Neural progenitor cell (in vitro differentiated cells): ENCODE data around the gene BEND7. TPM values are rescaled to one million over a fixed set of nuclear protein-coding genes. Genes with fewer than 3 reads are reported as not detected.

Source experiments
- DNase-seq: peaks from one replicate; pipeline ENCODE4 v3.0.0-alpha.2; 2016; ENCODE audit warnings: low spot score
- H2AFZ ChIP-seq: fragments of 200-600 bp; sonication (generic); replicated peaks from 2 replicates; pipeline ENCODE4 v1.6.1; 2016; ENCODE audit warnings: antibody characterized with exemption
- H3F3A ChIP-seq: fragments of 200-600 bp; sonication (generic); 2 replicates; pipeline ENCODE4 v1.6.1; 2016; ENCODE audit warnings: antibody characterized with exemption, low read depth
- H3K27ac ChIP-seq: fragments of 200-600 bp; sonication (generic); 2 replicates; pipeline ENCODE4 v1.5.1; 2016; ENCODE audit warnings: mild to moderate bottlenecking
- H3K27me3 ChIP-seq: fragments of 200-600 bp; sonication (generic); 2 replicates; pipeline ENCODE4 v1.6.1; 2016; ENCODE audit warnings: mild to moderate bottlenecking, moderate library complexity
- H3K36me3 ChIP-seq: fragments of 200-600 bp; sonication (generic); 2 replicates; pipeline ENCODE4 v1.5.1; 2016
- H3K4me1 ChIP-seq: fragments of 200-600 bp; sonication (generic); 2 replicates; pipeline ENCODE4 v1.6.1; 2016; ENCODE audit warnings: mixed run types
- H3K4me2 ChIP-seq: fragments of 200-600 bp; sonication (generic); 2 replicates; pipeline ENCODE4 v1.6.1; 2016
- H3K4me3 ChIP-seq: fragments of 200-600 bp; sonication (generic); 2 replicates; pipeline ENCODE4 v1.5.1; 2016
- H3K79me2 ChIP-seq: fragments of 200-600 bp; sonication (generic); 2 replicates; pipeline ENCODE4 v1.6.1; 2016; ENCODE audit warnings: low read depth
- H3K9ac ChIP-seq: fragments of 200-600 bp; sonication (generic); 2 replicates; pipeline ENCODE4 v1.6.1; 2016
- H3K9me3 ChIP-seq: fragments of 200-600 bp; sonication (generic); 2 replicates; pipeline ENCODE4 v1.5.1; 2016; ENCODE audit warnings: low read depth
- H4K20me1 ChIP-seq: fragments of 200-600 bp; sonication (generic); 2 replicates; pipeline ENCODE4 v1.6.1; 2016; ENCODE audit warnings: low read depth
- H3K27ac Mint-ChIP-seq: 3 replicates; pipeline ENCODE4 v1.8.0; 2021; ENCODE audit warnings: mixed read lengths
- H3K27me3 Mint-ChIP-seq: 2 replicates; pipeline ENCODE4 v1.8.0; 2022; ENCODE audit warnings: low read depth, mild to moderate bottlenecking, inconsistent platforms, moderate library complexity, mixed read lengths; ENCODE audit not compliant: insufficient read depth
- H3K36me3 Mint-ChIP-seq: 3 replicates; pipeline ENCODE4 v1.8.0; 2021; ENCODE audit warnings: mixed read lengths
- H3K4me1 Mint-ChIP-seq: 3 replicates; pipeline ENCODE4 v1.8.0; 2021; ENCODE audit warnings: mixed read lengths
- H3K4me3 Mint-ChIP-seq: 3 replicates; pipeline ENCODE4 v1.8.0; 2021; ENCODE audit warnings: mild to moderate bottlenecking, moderate library complexity, mixed read lengths
- H3K9me3 Mint-ChIP-seq: 3 replicates; pipeline ENCODE4 v1.8.0; 2020; ENCODE audit warnings: mixed read lengths
- EZH2 ChIP-seq: fragments of 200-600 bp; sonication (generic); IDR thresholded peaks from 2 replicates; pipeline ENCODE4 v1.6.1; 2017; ENCODE audit warnings: antibody characterized with exemption, mild to moderate bottlenecking, moderate library complexity
- EZH2phosphoT487 ChIP-seq: fragments of 200-600 bp; sonication (generic); IDR thresholded peaks from 2 replicates; pipeline ENCODE4 v1.6.1; 2017; ENCODE audit warnings: antibody characterized with exemption
- total RNA-seq: library from RNA; depleted of rRNA; stranded (reverse); fragments of >200 nt; gene quantifications from 2 replicates; pipeline ENCODE4 v1.2.3, GENCODE V29; 2015; ENCODE audit warnings: low replicate concordance
- TF ChIP-seq, protein P1 (sequence below): fragments of 200-600 bp; sonication (generic); IDR thresholded peaks from 2 replicates; pipeline ENCODE4 v1.5.1; 2017; ENCODE audit warnings: antibody characterized with exemption, mild to moderate bottlenecking

Gene BEND7
- total RNA-seq, 1 donor from 2014 or later, result 7.5 TPM

DNA sequence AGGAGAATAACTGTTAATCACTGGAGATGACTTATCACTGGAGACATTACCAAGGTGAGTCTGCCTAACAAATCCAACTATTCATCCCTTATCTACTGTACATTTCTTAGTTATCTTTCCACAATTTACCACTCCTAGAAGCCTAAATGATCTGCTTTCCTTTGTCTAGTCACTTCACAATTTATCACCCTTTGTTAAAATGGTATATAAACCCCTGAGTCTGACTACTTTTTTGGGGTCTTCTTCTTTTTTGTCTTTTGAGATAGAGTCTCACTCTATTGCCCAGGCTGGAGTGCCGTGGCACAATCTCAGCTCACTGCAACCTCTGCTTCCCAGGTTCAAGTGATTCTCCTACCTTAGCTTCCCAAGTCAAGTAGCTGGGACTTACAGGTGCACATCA is 114.7 kb downstream of the BEND7 start:
- Histone ChIP-seq H3K27me3 (no peaks in the 10 kb centered on the region), H4K20me1 (no peaks in the 10 kb centered on the region), H3K4me1 (no peaks in the 10 kb centered on the region), H3K9me3 (no peaks in the 10 kb centered on the region), H3K4me3 (no peak overlapping the region), H3K9ac (no peak overlapping the region), H3K36me3 (no peaks in the 10 kb centered on the region), H3F3A (no peaks in the 10 kb centered on the region), H3K79me2 (no peaks in the 10 kb centered on the region), H3K27ac (no peak overlapping the region), H2AFZ (no peak overlapping the region), H3K4me2 (no peak overlapping the region)
- DNase-seq, result no peak
- TF ChIP-seq, protein P1, sequence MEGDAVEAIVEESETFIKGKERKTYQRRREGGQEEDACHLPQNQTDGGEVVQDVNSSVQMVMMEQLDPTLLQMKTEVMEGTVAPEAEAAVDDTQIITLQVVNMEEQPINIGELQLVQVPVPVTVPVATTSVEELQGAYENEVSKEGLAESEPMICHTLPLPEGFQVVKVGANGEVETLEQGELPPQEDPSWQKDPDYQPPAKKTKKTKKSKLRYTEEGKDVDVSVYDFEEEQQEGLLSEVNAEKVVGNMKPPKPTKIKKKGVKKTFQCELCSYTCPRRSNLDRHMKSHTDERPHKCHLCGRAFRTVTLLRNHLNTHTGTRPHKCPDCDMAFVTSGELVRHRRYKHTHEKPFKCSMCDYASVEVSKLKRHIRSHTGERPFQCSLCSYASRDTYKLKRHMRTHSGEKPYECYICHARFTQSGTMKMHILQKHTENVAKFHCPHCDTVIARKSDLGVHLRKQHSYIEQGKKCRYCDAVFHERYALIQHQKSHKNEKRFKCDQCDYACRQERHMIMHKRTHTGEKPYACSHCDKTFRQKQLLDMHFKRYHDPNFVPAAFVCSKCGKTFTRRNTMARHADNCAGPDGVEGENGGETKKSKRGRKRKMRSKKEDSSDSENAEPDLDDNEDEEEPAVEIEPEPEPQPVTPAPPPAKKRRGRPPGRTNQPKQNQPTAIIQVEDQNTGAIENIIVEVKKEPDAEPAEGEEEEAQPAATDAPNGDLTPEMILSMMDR, result no peak
- TF ChIP-seq EZH2phosphoT487 (no peak), EZH2 (no peak)
- peaks cover 8% of the 10 kb centered on the region for H3K27me3 Mint-ChIP-seq
- H3K9me3 Mint-ChIP-seq, result peaks cover 9% of the 10 kb centered on the region
- no peak overlapping the region for H3K4me3 Mint-ChIP-seq
- H3K4me1 Mint-ChIP-seq, result no peaks in the 10 kb centered on the region
- H3K36me3 Mint-ChIP-seq, result no peaks in the 10 kb centered on the region
- no peak overlapping the region for H3K27ac Mint-ChIP-seq

DNA sequence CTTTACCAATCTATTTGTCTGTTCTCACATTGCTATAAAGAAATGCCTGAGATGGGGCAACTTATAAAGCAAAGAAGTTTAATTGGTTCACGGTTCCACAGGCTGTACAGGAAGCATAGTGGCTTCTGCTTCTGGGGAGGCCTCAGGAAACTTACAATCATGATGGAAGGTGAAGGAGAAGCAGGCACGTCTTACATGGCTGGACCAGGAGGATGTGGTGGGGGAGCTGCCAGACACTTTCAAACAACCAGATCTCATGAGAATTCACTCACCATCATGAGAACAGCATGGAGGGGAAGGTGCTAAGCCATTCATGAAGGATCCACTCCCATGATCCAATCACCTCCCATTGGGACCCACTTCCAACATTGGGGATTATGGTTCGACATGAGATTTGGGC is 115.9 kb downstream of the BEND7 start:
- Histone ChIP-seq H2AFZ (no peak overlapping the region), H3K27ac (no peak overlapping the region), H3K27me3 (no peaks in the 10 kb centered on the region), H3K4me1 (no peaks in the 10 kb centered on the region), H3K9me3 (no peaks in the 10 kb centered on the region), H3K79me2 (no peaks in the 10 kb centered on the region), H3K9ac (no peak overlapping the region), H3F3A (no peaks in the 10 kb centered on the region), H4K20me1 (no peaks in the 10 kb centered on the region), H3K36me3 (no peaks in the 10 kb centered on the region), H3K4me3 (no peak overlapping the region), H3K4me2 (no peak overlapping the region)
- Mint-ChIP-seq H3K9me3 (peaks cover 9% of the 10 kb centered on the region), H3K27ac (no peak overlapping the region), H3K36me3 (no peaks in the 10 kb centered on the region), H3K27me3 (peaks cover 8% of the 10 kb centered on the region), H3K4me3 (no peak overlapping the region), H3K4me1 (no peaks in the 10 kb centered on the region)
- no peak for DNase-seq
- TF ChIP-seq EZH2 (no peak), EZH2phosphoT487 (no peak)
- TF ChIP-seq, protein P1, result no peak

DNA sequence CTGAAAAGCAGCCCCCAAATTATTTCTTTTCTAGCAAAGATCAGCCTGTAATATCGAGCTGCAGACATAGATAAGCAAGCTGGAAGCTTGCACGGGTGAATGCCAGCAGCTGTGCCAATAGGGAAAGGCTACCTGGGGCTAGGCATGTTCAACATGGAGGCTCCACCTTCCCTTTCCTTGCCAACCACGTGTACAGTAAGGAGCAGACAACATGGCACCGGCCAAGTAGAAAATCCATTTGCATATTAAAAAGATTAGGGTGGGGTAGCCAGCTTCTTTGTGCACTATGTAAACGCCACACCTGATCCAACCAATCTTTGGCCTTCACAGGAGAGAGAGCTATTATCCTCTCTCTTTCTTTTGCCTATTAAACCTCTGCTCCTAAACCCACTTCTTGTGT is 124.0 kb downstream of the BEND7 start:
- Histone ChIP-seq H3K4me3 (no peak overlapping the region), H3K4me1 (no peaks in the 10 kb centered on the region), H3K4me2 (no peak overlapping the region), H3K9ac (no peak overlapping the region), H3K27me3 (no peaks in the 10 kb centered on the region), H2AFZ (peak overlapping the region; percentile 18), H3K36me3 (no peaks in the 10 kb centered on the region), H3F3A (no peaks in the 10 kb centered on the region), H4K20me1 (no peaks in the 10 kb centered on the region), H3K9me3 (no peaks in the 10 kb centered on the region), H3K79me2 (no peaks in the 10 kb centered on the region), H3K27ac (no peak overlapping the region)
- H3K4me1 Mint-ChIP-seq, result peaks cover 7% of the 10 kb centered on the region
- peaks cover 10% of the 10 kb centered on the region for H3K9me3 Mint-ChIP-seq
- H3K27ac Mint-ChIP-seq, result no peak overlapping the region
- no peaks in the 10 kb centered on the region for H3K27me3 Mint-ChIP-seq
- H3K36me3 Mint-ChIP-seq, result no peaks in the 10 kb centered on the region
- H3K4me3 Mint-ChIP-seq, result no peak overlapping the region
- DNase-seq, result no peak
- TF ChIP-seq EZH2phosphoT487 (no peak), EZH2 (no peak)
- TF ChIP-seq, protein P1, result no peak
